Measurements from ENCODE around the gene SIGLEC12. TPM values are rescaled to one million over a fixed set of nuclear protein-coding genes. Genes with fewer than 3 reads are reported as not detected.

The SIGLEC12 gene
- total and polyA plus RNA-seq, 2 of the 13 experiments (the other 11 are each of a cell fraction or from before 2014, with no cell fraction given) = not detected

GRCh38 chr19:51460164-51460992, 41.2 kb downstream of the SIGLEC12 start (continued):
- TF ChIP-seq ZNF17 (CRISPR knock-in tag; IDR thresholded peaks at IDR 0.05) = no peak
- peak; percentile 23; the same call in 1 of the 2 replicates for TF ChIP-seq FOXK1 (CRISPR knock-in tag; IDR thresholded peaks at IDR 0.05; ENCODE audit: borderline replicate concordance, low read depth)
- TF ChIP-seq ZFY (CRISPR knock-in tag; IDR thresholded peaks at IDR 0.05) = peak; percentile 19; the same call in 1 of the 2 replicates
- no peak for TF ChIP-seq PHB2 (IDR thresholded peaks at IDR 0.05; ENCODE audit: partially characterized antibody)
- TF ChIP-seq ZNF143 (CRISPR knock-in tag; IDR thresholded peaks at IDR 0.05) = peak; percentile 91
- TF ChIP-seq TIGD3 (CRISPR knock-in tag; IDR thresholded peaks at IDR 0.05; ENCODE audit: borderline replicate concordance) = no peak
- no peak for TF ChIP-seq CREB3 (CRISPR knock-in tag; IDR thresholded peaks at IDR 0.05)
- TF ChIP-seq ELF1 (CRISPR knock-in tag; IDR thresholded peaks at IDR 0.05) = peak; percentile 83
- TF ChIP-seq PAF1 (CRISPR knock-in tag; IDR thresholded peaks at IDR 0.05) = no peak
- TF ChIP-seq ZNF234 (CRISPR knock-in tag; conservative IDR thresholded peaks at IDR 0.05) = no peak
- TF ChIP-seq FOXO4 (CRISPR knock-in tag; conservative IDR thresholded peaks at IDR 0.05) = no peak
- no peak for TF ChIP-seq ZNF251 (CRISPR knock-in tag; IDR thresholded peaks at IDR 0.05)
- TF ChIP-seq HNRNPLL (IDR thresholded peaks at IDR 0.05; ENCODE audit: low read depth, low read length, poor library complexity, severe bottlenecking) = no peak
- TF ChIP-seq MAZ (IDR thresholded peaks at IDR 0.05; ENCODE audit: borderline replicate concordance, low read depth, low read length) = no peak
- no peak for TF ChIP-seq MAZ (CRISPR knock-in tag; IDR thresholded peaks at IDR 0.05; ENCODE audit: low read depth)
- TF ChIP-seq RARA (CRISPR knock-in tag; IDR thresholded peaks at IDR 0.05) = no peak
- no peak for TF ChIP-seq ZNF101 (CRISPR knock-in tag; IDR thresholded peaks at IDR 0.05; ENCODE audit: borderline replicate concordance, low read depth)
- no peak for TF ChIP-seq ZNF431 (CRISPR knock-in tag; IDR thresholded peaks at IDR 0.05; ENCODE audit: borderline replicate concordance, low read depth)
- no peak for TF ChIP-seq MTF1 (CRISPR knock-in tag; IDR thresholded peaks at IDR 0.05)
- no peak for TF ChIP-seq ZNF7 (CRISPR knock-in tag; IDR thresholded peaks at IDR 0.05)
- no peak for TF ChIP-seq RARG (CRISPR knock-in tag; IDR thresholded peaks at IDR 0.05; ENCODE audit: low read depth)
- no peak for TF ChIP-seq FOSL1 (CRISPR knock-in tag; IDR thresholded peaks at IDR 0.05; ENCODE audit: borderline replicate concordance)
- peak; percentile 55; the same call in 1 of the 2 replicates for TF ChIP-seq KAT8 (CRISPR knock-in tag; IDR thresholded peaks at IDR 0.05)
- no peak for TF ChIP-seq KLF11 (CRISPR knock-in tag; IDR thresholded peaks at IDR 0.05)
- no peak for TF ChIP-seq KLF6 (CRISPR knock-in tag; IDR thresholded peaks at IDR 0.05)
- TF ChIP-seq CHD4 (IDR thresholded peaks at IDR 0.05; ENCODE audit: borderline replicate concordance, low read length) = no peak
- no peak for TF ChIP-seq ISL2 (CRISPR knock-in tag; IDR thresholded peaks at IDR 0.05)
- no peak for TF ChIP-seq CBX5 (CRISPR knock-in tag; IDR thresholded peaks at IDR 0.05; ENCODE audit: borderline replicate concordance)
- no peak for TF ChIP-seq ZNF205 (CRISPR knock-in tag; IDR thresholded peaks at IDR 0.05)

Data from HepG2 (cell line).